HG02588 (cell line): ENCODE results near the gene ADGRL3.
"Not testable (repeated sequence)": the region's sequence is repeated elsewhere in the genome, so short reads cannot be mapped to it uniquely, and the experiment has no call there.

Source experiments
- ATAC-seq: cut with Tn5 transposase; IDR thresholded peaks from one replicate; pipeline ENCODE4 v1.9.1; 2021; ENCODE audit warnings: mild to moderate bottlenecking, moderate library complexity; ENCODE audit not compliant: unreplicated experiment

ADGRL3 gene

DNA sequence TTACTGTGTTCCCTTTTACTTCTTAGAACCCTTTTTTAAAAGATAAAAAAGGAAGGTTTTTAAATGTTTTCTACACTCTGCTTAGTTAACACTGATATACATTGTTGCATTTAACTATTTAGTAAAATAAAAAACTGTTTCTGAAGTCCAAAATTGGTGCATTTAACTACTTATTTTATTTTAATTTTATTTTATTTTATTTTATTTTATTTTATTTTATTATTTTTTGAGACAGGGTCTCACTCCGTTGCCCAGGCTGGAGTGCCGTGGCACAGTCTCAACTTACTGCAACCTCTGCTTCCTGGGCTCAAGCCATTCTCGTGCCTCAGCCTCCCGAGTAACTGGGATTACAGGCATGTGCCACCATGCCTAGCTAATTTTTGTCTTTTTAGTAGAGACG is 652.0 kb downstream of the ADGRL3 start:
- not testable (repeated sequence) for ATAC-seq

GRCh38 chr4:61853041-61853440 is 652.9 kb downstream of the ADGRL3 start:
- ATAC-seq: no peak

- ATAC-seq: no peak
These were observed 660.2 kb downstream of the ADGRL3 start for GRCh38 chr4:61860376-61860775.

DNA sequence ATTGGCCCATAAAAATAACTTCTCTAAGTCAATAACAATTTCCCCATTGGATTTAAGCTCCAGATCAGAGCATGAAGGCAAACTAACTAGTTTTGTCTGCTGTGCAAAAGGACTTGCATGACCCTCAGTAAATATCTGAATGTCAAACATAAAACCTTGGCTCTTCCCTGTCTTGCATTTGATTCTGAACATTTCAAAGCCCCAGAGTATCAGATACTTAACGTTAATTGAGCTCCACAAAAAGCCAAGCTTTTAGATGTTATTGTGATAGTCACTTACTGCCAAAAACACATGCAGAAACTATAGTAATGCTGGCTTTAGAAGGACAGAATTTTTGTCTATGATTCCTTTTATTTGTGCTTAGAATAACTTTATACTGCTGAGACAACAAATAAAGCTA is 664.2 kb downstream of the ADGRL3 start:
- no peak for ATAC-seq

- no peak for ATAC-seq
These were observed 666.4 kb downstream of the ADGRL3 start for GRCh38 chr4:61866378-61867030.

DNA sequence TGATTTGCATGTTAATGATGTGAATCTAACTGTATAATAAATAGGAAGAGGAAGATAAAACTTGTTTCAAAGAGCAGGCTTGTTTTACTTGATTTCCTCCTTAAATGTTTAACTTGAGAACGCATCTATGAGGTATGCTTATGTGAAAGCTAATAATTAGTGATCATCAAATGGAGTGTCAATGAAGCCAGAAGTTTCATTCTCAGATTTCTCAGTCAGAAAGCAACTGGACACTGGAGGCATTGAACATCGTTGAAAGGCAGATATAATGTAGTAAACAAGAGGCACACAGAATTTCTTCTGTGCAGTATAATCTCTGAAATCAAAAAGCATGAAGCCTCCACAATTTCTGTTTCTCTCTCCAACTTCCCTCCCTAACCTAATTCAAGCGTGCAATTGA is 672.9 kb downstream of the ADGRL3 start:
- no peak for ATAC-seq

GRCh38 chr4:61877266-61877665 is 677.1 kb downstream of the ADGRL3 start:
- no peak for ATAC-seq

- ATAC-seq: no peak
These were observed 677.8 kb downstream of the ADGRL3 start for GRCh38 chr4:61877893-61878292.

- ATAC-seq: no peak
These were observed 682.3 kb downstream of the ADGRL3 start for GRCh38 chr4:61882381-61882780.

- ATAC-seq: no peak
These were observed 686.0 kb downstream of the ADGRL3 start for GRCh38 chr4:61886131-61886530.

DNA sequence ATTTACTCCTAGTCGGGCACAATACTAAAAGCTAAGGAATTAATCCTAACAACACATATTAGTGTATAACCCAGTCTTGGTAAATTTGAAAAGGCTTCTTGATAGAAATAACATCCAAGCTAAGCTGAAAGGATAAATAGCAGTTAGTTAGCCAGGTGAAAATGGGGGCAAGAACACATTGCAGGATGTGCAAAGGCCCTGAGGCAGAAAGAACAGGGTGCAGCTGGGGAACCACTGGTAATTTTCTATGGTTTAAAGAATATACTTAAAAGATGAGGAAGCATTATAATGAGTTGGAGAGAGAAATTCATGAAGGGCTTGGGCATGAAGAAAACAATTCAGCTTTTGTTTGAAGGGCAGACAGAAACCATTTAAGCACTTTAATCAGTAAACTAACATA is 689.0 kb downstream of the ADGRL3 start:
- ATAC-seq: no peak

DNA sequence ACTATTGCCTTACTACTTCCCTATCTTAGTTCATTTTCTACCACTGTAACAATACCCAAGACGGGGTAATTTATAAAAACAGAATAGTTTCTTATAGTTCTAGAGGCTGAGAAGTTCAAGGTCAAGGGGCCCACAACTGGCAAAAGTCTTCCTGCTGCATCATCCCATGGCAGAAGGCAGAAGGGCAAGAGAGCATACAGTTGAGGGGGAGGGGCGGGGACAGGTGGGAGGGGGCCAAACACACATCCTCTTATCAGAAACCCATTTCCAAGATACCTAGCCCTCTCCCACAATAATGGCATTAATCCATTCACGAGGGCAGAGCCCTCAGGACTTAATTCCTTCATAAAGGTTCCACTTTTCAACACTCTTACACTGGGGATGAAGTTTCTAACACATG is 690.2 kb downstream of the ADGRL3 start:
- no peak for ATAC-seq

- ATAC-seq: no peak
These were observed 691.8 kb downstream of the ADGRL3 start for GRCh38 chr4:61891953-61892352.

DNA sequence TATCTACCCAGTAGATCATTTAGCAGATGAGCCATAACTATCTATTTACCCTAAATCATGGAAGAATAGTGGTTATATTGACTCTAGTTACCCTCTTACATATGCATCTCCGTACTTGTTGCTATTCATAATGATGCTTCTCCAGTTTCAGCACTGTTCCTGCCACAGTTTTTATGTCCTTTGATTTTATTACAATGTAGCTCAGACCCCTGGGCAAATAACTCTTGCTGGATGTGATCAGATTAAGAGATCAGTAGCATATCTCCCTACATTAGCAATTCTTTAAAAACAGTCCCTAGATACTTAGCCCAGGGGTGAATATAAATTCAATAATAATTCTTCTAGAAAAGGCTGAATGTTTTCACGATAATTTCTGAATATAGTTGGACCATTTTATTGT is 696.5 kb downstream of the ADGRL3 start:
- ATAC-seq: no peak

DNA sequence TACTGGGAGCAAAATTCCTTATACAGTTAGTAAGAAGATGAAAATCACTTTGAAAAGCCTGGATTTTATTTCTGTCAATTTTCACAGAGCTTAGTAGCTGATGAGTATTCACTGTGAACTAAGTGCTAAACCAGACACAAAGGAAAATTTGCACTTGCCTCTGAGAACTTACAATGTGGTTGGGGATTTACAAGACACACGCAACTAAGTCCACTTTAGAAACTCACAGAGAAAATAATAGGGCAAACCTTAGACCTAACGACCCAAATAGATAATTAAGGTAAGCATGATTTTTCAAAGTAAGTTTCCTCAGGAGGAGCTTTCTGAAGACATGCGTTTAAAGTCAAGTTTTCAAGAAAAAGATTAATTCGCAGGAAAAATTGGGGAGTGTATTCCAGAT is 708.9 kb downstream of the ADGRL3 start:
- ATAC-seq: no peak

- ATAC-seq: no peak
These were observed 711.2 kb downstream of the ADGRL3 start for GRCh38 chr4:61911313-61911756.

DNA sequence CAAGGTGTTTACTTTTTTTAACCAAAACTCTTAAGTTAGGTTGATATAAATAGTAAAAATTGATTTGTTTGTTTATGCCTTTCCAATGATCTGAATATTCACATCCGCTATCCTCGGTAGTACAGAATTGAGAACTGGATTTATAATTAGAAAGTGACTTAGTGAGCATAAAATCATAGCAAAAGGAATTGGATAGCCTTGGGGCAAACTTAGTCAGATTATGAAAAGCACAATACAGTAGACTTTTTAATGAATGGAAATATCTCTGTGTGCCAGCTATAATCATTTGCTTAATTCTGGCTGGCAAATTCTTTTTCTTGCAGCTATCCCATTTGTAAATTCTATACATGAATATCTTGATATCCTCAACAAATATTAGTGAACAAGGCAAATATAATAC is 713.5 kb downstream of the ADGRL3 start:
- ATAC-seq: no peak

- ATAC-seq: no peak
These were observed 715.4 kb downstream of the ADGRL3 start for GRCh38 chr4:61915501-61915900.

DNA sequence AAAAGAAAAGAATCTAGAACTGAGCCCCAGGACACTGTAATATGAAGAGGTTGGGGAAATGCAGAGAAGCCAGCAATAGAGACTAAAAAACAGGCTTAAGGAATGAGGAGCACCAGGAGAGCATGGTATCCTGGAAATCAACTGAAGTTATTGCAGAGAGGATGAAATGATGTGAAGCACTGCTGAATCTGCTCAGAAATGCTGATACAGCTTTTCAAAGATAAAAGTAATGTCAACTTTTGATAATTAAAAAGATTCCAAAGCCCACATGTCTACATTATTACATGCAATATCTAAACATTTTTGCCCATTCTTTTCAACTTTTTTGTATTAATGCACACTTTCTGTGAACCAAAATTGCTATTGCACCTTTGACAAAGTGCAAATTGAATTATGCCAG is 718.4 kb downstream of the ADGRL3 start:
- no peak for ATAC-seq

- ATAC-seq: no peak
These were observed 718.9 kb downstream of the ADGRL3 start for GRCh38 chr4:61918987-61919386.

DNA sequence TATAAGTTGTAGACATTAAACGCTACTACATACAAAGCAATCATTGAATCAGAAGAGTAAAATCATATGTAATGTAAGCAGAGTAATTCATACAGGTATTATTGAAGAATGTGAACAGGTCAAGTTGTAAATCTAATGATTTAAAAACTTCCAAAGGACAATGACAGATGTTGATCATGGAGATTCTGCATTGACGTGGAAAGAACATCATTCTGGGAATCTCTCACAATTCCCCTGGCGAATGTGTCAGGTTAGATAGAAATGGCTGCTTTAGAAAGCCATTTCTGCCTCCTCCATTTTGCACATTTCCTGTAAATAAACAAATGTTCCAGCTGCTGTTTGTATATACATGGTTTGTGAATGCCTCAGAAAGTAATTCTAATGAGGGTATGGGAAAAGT is 719.4 kb downstream of the ADGRL3 start:
- ATAC-seq: no peak

DNA sequence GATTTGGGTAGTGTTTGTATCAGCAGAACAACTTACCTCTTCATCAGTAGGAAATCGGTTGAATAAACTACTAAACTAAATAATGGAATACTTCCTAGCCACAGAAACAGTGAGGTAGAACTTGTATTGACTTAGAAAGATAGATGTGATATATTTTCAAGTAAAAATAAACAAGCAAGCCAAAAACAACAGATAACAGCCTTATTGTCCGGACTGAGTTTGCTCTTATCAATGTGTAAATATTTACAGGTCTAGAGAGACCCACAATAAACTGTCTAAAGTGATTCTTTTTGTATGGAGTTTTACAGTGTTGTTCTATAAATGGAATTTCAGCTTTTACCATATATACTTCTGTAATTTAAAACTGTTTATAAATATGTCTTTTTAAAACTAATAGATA is 721.8 kb downstream of the ADGRL3 start:
- no peak for ATAC-seq

DNA sequence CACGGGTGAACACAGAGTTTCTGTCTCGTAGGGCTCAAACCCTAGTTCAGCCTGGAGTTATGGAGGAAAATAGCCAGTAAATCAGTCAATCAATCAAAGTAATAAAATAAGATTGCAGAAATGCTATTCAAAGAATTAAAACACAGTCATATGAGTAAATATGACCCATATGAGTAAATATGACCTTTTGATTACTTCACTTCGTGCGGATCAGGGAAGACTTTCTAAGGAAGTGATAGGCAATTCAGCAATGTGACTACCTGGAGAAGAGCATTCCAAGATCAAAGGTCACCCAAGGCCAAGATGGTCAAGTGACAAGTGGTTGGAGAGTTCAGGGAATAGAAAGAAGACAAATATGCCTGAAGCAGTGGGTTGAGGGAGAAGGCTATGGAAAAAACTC is 722.6 kb downstream of the ADGRL3 start:
- ATAC-seq: no peak
